A673 (cell line): ENCODE results near the gene COL5A3. TPM values are rescaled to one million over a fixed set of nuclear protein-coding genes. Genes with fewer than 3 reads are reported as not detected.

Source experiments
- BruUV-seq: library from RNA; stranded (reverse); fragments of 400-500 nt; replicated peaks from 2 replicates; lab custom pipeline; 2021; lab: Mats Ljungman, UMichigan
- CTCF ChIA-PET: fragments of 300-600 bp; sonication (Branson Sonifier 250); formaldehyde crosslinking; loops from one replicate; lab custom pipeline; 2022; ENCODE audit warnings: antibody characterized with exemption; lab: Charles Lee
- POLR2A ChIA-PET: fragments of 300-600 bp; sonication (Branson Sonifier 250); formaldehyde crosslinking; loops from one replicate; lab custom pipeline; 2022; ENCODE audit warnings: antibody characterized with exemption; ENCODE audit not compliant: low non-redundant PET; lab: Charles Lee
- DNase-seq: peaks from one replicate; pipeline ENCODE4 v3.0.0-alpha.2; 2015; ENCODE audit warnings: low spot score
- H3K27ac ChIP-seq: fragments of 200-600 bp; sonication (generic); 2 replicates; pipeline ENCODE4 v1.5.1; 2016; ENCODE audit warnings: mixed run types, low read depth, mild to moderate bottlenecking, mixed read lengths, antibody characterized with exemption, low read length; ENCODE audit not compliant: poor library complexity, severe bottlenecking
- H3K27me3 ChIP-seq: fragments of 200-600 bp; sonication (generic); replicated peaks from 2 replicates; pipeline ENCODE4 v1.6.1; 2017; ENCODE audit warnings: mixed run types, low read depth, mild to moderate bottlenecking, mixed read lengths, antibody characterized with exemption, low read length; ENCODE audit not compliant: insufficient read depth, poor library complexity
- H3K36me3 ChIP-seq: fragments of 200-600 bp; sonication (generic); 2 replicates; pipeline ENCODE4 v1.6.1; 2016; ENCODE audit warnings: mixed run types, mild to moderate bottlenecking, mixed read lengths, antibody characterized with exemption, low read length; ENCODE audit not compliant: insufficient read depth, poor library complexity, severe bottlenecking
- H3K4me1 ChIP-seq: fragments of 200-600 bp; sonication (generic); 2 replicates; pipeline ENCODE4 v1.6.1; 2017; ENCODE audit warnings: mixed run types, mild to moderate bottlenecking, mixed read lengths, antibody characterized with exemption, low read length; ENCODE audit not compliant: insufficient read depth, poor library complexity, severe bottlenecking
- H3K4me3 ChIP-seq: fragments of 200-600 bp; sonication (generic); 2 replicates; pipeline ENCODE4 v1.5.1; 2016; ENCODE audit warnings: low read depth, mixed run types, mild to moderate bottlenecking, mixed read lengths, low read length; ENCODE audit not compliant: poor library complexity, severe bottlenecking
- H3K9me3 ChIP-seq: fragments of 200-600 bp; sonication (generic); 2 replicates; pipeline ENCODE4 v1.6.1; 2016; ENCODE audit warnings: mixed run types, low read depth, mild to moderate bottlenecking, mixed read lengths, antibody characterized with exemption, low read length; ENCODE audit not compliant: poor library complexity, severe bottlenecking
- CTCF ChIP-seq: fragments of 300-800, 200-600 bp; sonication (generic); conservative IDR thresholded peaks from 2 replicates; pipeline ENCODE4 v1.5.1; 2017; ENCODE audit warnings: low read depth, mild to moderate bottlenecking, antibody characterized with exemption, low read length, moderate library complexity, mixed read lengths
- EZH2 ChIP-seq: fragments of 200-600 bp; sonication (generic); IDR thresholded peaks from 2 replicates; pipeline ENCODE4 v1.6.1; 2017; ENCODE audit warnings: borderline replicate concordance, low read depth, mild to moderate bottlenecking, mixed read lengths, antibody characterized with exemption, low read length; ENCODE audit not compliant: poor library complexity, severe bottlenecking
- intact Hi-C: fragments of 100-400 bp; cut with micrococcal nuclease; formaldehyde crosslinking; loops from one replicate; pipeline ENCODE4 v1.10.0; 2022; ENCODE audit not compliant: unreplicated experiment
- total RNA-seq: library from RNA; stranded (reverse); gene quantifications from 2 replicates; pipeline ENCODE4 v1.2.3, GENCODE V29; 2021

COL5A3 gene
- total RNA-seq, 1 experiment from 2014 or later = 6.8 TPM

DNA sequence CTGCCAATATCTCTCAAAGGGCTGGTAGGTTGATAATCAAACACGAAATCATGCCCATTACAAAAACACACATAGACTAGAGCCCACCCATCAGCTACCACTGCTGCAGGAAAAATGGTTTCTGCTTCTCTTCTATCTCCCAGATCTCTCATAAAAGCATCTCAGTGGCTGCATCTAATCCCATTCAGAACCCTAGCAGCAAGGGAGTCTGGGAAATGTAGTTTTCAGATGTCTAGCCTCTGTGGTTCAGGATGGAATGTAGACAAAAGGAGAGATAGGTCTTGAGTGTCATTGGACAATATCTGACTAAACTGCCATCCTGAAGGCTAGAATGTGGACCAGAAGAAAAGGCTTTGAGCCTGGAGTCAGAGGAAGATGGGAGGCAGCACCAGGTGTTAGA lies 35.1 kb upstream of the COL5A3 start:
- BruUV-seq = no TSS peak
- H3K36me3 ChIP-seq = no peaks in the 10 kb centered on the region
- no peak overlapping the region for H3K4me3 ChIP-seq
- TF ChIP-seq EZH2 (no peak), CTCF (no peak)
- peaks cover 11% of the 10 kb centered on the region for H3K9me3 ChIP-seq
- H3K27me3 ChIP-seq = no peaks in the 10 kb centered on the region
- H3K4me1 ChIP-seq = no peaks in the 10 kb centered on the region
- H3K27ac ChIP-seq = no peak overlapping the region
- peak; percentile 21 for DNase-seq
- intact Hi-C loops = no loop called here
- ChIA-PET POLR2A (no interaction called here), CTCF (no interaction called here)

DNA sequence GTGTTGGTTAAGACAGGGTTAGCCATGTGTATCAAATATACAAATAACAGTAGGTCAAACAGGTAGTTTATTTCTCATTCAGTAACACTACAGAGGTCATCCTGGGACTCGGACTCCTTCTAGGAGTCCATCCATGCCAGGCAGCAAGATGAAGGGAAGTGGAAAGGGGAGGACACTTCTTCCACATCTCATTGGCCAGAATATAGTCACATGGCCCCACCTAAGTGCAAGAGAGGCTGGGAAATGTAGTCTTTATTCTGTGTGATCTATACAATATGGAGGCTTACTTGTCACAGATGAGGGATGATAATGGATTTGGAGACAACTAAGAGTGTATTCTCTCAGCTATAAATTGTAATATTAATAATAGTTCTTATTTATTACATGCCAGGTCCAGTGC lies 34.1 kb upstream of the COL5A3 start:
- intact Hi-C loops = no loop called here
- BruUV-seq = no TSS peak
- H3K4me3 ChIP-seq = no peak overlapping the region
- peaks cover 11% of the 10 kb centered on the region for H3K9me3 ChIP-seq
- no peak overlapping the region for H3K27ac ChIP-seq
- ChIA-PET POLR2A (no interaction called here), CTCF (no interaction called here)
- TF ChIP-seq CTCF = no peak
- no peak for TF ChIP-seq EZH2
- no peaks in the 10 kb centered on the region for H3K36me3 ChIP-seq
- peak; percentile 33 for DNase-seq
- no peaks in the 10 kb centered on the region for H3K27me3 ChIP-seq
- H3K4me1 ChIP-seq = no peaks in the 10 kb centered on the region

GRCh38 chr19:10043286-10043927 lies 33.1 kb upstream of the COL5A3 start:
- intact Hi-C loops = no loop called here
- Histone ChIP-seq H3K9me3 (peaks cover 11% of the 10 kb centered on the region), H3K27ac (no peak overlapping the region), H3K27me3 (no peaks in the 10 kb centered on the region), H3K36me3 (no peaks in the 10 kb centered on the region), H3K4me1 (no peaks in the 10 kb centered on the region), H3K4me3 (no peak overlapping the region)
- TF ChIP-seq EZH2 (no peak), CTCF (no peak)
- peak; percentile 28 for DNase-seq
- BruUV-seq = no TSS peak
- ChIA-PET CTCF (no interaction called here), POLR2A (no interaction called here)
